PC-3 (cell line): ENCODE data around the gene BCORL1. TPM values are rescaled to one million over a fixed set of nuclear protein-coding genes. Genes with fewer than 3 reads are reported as not detected.

Experiments used
- ATAC-seq: fragments of 200-7000 bp; cut with Tn5 transposase; 2 replicates; pipeline ENCODE4 v1.9.1; 2020; ENCODE audit warnings: mild to moderate bottlenecking, moderate library complexity
- BruUV-seq: library from RNA; stranded (reverse); fragments of 400-500 nt; replicated peaks from 2 replicates; lab custom pipeline; 2021; lab: Mats Ljungman, UMichigan
- CTCF ChIA-PET: fragments of 300-600 bp; sonication (Branson Sonifier 250); formaldehyde crosslinking; loops from one replicate; lab custom pipeline; 2022; ENCODE audit warnings: antibody characterized with exemption; lab: Charles Lee
- POLR2A ChIA-PET: fragments of 300-600 bp; sonication (Branson Sonifier 250); formaldehyde crosslinking; loops from one replicate; lab custom pipeline; 2022; ENCODE audit warnings: antibody characterized with exemption; ENCODE audit not compliant: unreplicated experiment; lab: Charles Lee
- DNase-seq: peaks from one replicate; pipeline ENCODE4 v3.0.0-alpha.2; 2015
- H2AFZ ChIP-seq: fragments of 300-600 bp; sonication (generic); 2 replicates; pipeline ENCODE4 v1.6.0; 2016; ENCODE audit warnings: antibody characterized with exemption, low read length
- H3F3A ChIP-seq: fragments of 300-600 bp; sonication (generic); one replicate; pipeline ENCODE4 v1.6.0; 2017; ENCODE audit warnings: antibody characterized with exemption, low read length, control low read depth, mild to moderate bottlenecking; ENCODE audit not compliant: unreplicated experiment
- H3K27ac ChIP-seq: fragments of 300-600 bp; sonication (generic); 2 replicates; pipeline ENCODE4 v1.5.1; 2016; ENCODE audit warnings: mild to moderate bottlenecking, low read length
- H3K27me3 ChIP-seq: fragments of 300-600 bp; sonication (generic); 2 replicates; pipeline ENCODE4 v1.6.1; 2016; ENCODE audit warnings: low read length, mixed read lengths
- H3K36me3 ChIP-seq: fragments of 300-600 bp; sonication (generic); 2 replicates; pipeline ENCODE4 v1.6.1; 2016; ENCODE audit warnings: low read depth, mixed run types, low read length, mixed read lengths
- H3K4me1 ChIP-seq: fragments of 300-600 bp; sonication (generic); 2 replicates; pipeline ENCODE4 v1.5.1; 2016; ENCODE audit warnings: low read length; ENCODE audit not compliant: insufficient read depth
- H3K4me2 ChIP-seq: fragments of 300-600 bp; sonication (generic); 2 replicates; pipeline ENCODE4 v1.6.0; 2016; ENCODE audit warnings: low read length
- H3K4me3 ChIP-seq: fragments of 300-600 bp; sonication (generic); 2 replicates; pipeline ENCODE4 v1.5.1; 2016; ENCODE audit warnings: mild to moderate bottlenecking, low read length, mixed read lengths
- H3K79me2 ChIP-seq: fragments of 300-600 bp; sonication (generic); 2 replicates; pipeline ENCODE4 v1.6.1; 2017; ENCODE audit warnings: low read length, mixed read lengths
- H3K9ac ChIP-seq: fragments of 300-600 bp; sonication (generic); 2 replicates; pipeline ENCODE4 v1.6.0; 2016; ENCODE audit warnings: mild to moderate bottlenecking, low read length
- H3K9me2 ChIP-seq: fragments of 300-600 bp; sonication (generic); replicated peaks from 2 replicates; pipeline ENCODE4 v1.6.1; 2016; ENCODE audit warnings: mixed run types, low read length, mixed read lengths
- H3K9me3 ChIP-seq: fragments of 300-600 bp; sonication (generic); 2 replicates; pipeline ENCODE4 v1.6.1; 2016; ENCODE audit warnings: low read length, mixed read lengths
- H4K20me1 ChIP-seq: fragments of 300-600 bp; sonication (generic); 2 replicates; pipeline ENCODE4 v1.6.1; 2016; ENCODE audit warnings: low read length, mixed read lengths
- CTCF ChIP-seq: fragments of 300-600 bp; sonication (generic); conservative IDR thresholded peaks from 2 replicates; pipeline ENCODE4 v1.5.1; 2017; ENCODE audit warnings: antibody characterized with exemption, low read depth, mild to moderate bottlenecking, low read length
- EZH2 ChIP-seq: fragments of 300-600 bp; sonication (generic); IDR thresholded peaks from one replicate; pipeline ENCODE4 v1.6.1; 2017; ENCODE audit warnings: antibody characterized with exemption, mild to moderate bottlenecking, low read length; ENCODE audit not compliant: unreplicated experiment
- EZH2phosphoT487 ChIP-seq: fragments of 300-600 bp; sonication (generic); IDR thresholded peaks from 2 replicates; pipeline ENCODE4 v1.6.1; 2018; ENCODE audit warnings: mild to moderate bottlenecking, antibody characterized with exemption, low read length, borderline replicate concordance
- intact Hi-C: fragments of 100-400 bp; cut with micrococcal nuclease; formaldehyde crosslinking; loops from 2 replicates; pipeline ENCODE4 v1.9.0; 2023
- total RNA-seq: library from RNA; depleted of rRNA; stranded (reverse); fragments of >200 nt; gene quantifications from 2 replicates; pipeline ENCODE4 v1.2.3, GENCODE V29; 2014

BCORL1 gene
- total RNA-seq, 1 experiment from 2014 or later, result 3.1 TPM

GRCh38 chrX:130097507-130098209 is 115.2 kb downstream of the BCORL1 start:
- no peak overlapping the region for H3K4me2 ChIP-seq
- no peaks in the 10 kb centered on the region for H3F3A ChIP-seq
- H3K9me3 ChIP-seq, result no peaks in the 10 kb centered on the region
- H3K9me2 ChIP-seq, result no peaks in the 10 kb centered on the region
- no peak overlapping the region for H3K4me3 ChIP-seq
- H3K36me3 ChIP-seq, result no peaks in the 10 kb centered on the region
- ChIA-PET CTCF (no interaction called here), POLR2A (no interaction called here)
- no peaks in the 10 kb centered on the region for H3K27me3 ChIP-seq
- intact Hi-C loops, result no loop called here
- H3K4me1 ChIP-seq, result peaks cover 4% of the 10 kb centered on the region; the same call in 1 of the 2 replicates
- no peak overlapping the region for H2AFZ ChIP-seq
- peaks cover 45% of the 10 kb centered on the region for H3K79me2 ChIP-seq
- no TSS peak for BruUV-seq
- ATAC-seq (no peak; the same call in 1 of the 2 replicates), DNase-seq (no peak)
- TF ChIP-seq EZH2, result no peak
- no peak for TF ChIP-seq CTCF
- TF ChIP-seq EZH2phosphoT487, result no peak
- H3K27ac ChIP-seq, result no peak overlapping the region
- H4K20me1 ChIP-seq, result 0 out of 2 replicates have a peak, but pooled peaks cover 2% of the 10 kb centered on the region
- H3K9ac ChIP-seq, result no peak overlapping the region

DNA sequence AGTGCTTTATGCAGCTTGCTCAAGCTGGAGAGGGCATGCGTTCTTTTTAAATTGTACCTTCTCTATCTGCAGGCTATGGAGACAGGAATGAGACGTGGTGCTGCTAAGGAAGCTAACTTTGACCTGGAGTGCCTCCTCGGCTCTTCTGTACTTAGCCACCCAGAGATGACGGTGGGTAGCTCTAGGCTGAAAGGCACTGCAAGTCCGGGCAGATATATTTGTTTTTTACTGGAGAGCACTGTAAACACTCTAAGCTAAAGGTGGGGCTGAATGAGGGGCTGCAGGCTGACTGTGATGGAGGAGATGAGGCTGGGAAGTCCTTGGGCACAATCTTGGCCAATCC is 115.7 kb downstream of the BCORL1 start:
- H3K4me2 ChIP-seq, result no peak overlapping the region
- POLR2A ChIA-PET, result no interaction called here
- H3K36me3 ChIP-seq, result no peaks in the 10 kb centered on the region
- no peak overlapping the region for H3K9ac ChIP-seq
- peaks cover 4% of the 10 kb centered on the region; the same call in 1 of the 2 replicates for H3K4me1 ChIP-seq
- H3F3A ChIP-seq, result no peaks in the 10 kb centered on the region
- no peaks in the 10 kb centered on the region for H3K9me2 ChIP-seq
- no peak overlapping the region for H3K27ac ChIP-seq
- DNase-seq (no peak), ATAC-seq (no peak)
- H2AFZ ChIP-seq, result no peak overlapping the region
- TF ChIP-seq EZH2, result no peak
- TF ChIP-seq CTCF, result no peak
- no peak for TF ChIP-seq EZH2phosphoT487
- H3K9me3 ChIP-seq, result no peaks in the 10 kb centered on the region
- H3K27me3 ChIP-seq, result no peaks in the 10 kb centered on the region
- intact Hi-C loops, result no loop called here
- no TSS peak for BruUV-seq
- no peak overlapping the region for H3K4me3 ChIP-seq
- CTCF ChIA-PET, result no interaction called here
- H4K20me1 ChIP-seq, result 0 out of 2 replicates have a peak, but pooled peaks cover 2% of the 10 kb centered on the region
- peaks cover 50% of the 10 kb centered on the region for H3K79me2 ChIP-seq

GRCh38 chrX:130100180-130100579 is 117.7 kb downstream of the BCORL1 start:
- ATAC-seq (peak; percentile 27; the same call in 1 of the 2 replicates), DNase-seq (no peak)
- TF ChIP-seq EZH2phosphoT487 (no peak), EZH2 (no peak), CTCF (no peak)
- no TSS peak for BruUV-seq
- Histone ChIP-seq H3K9me3 (no peaks in the 10 kb centered on the region), H3K36me3 (no peaks in the 10 kb centered on the region), H3K79me2 (peaks cover 68% of the 10 kb centered on the region), H3K9ac (no peak overlapping the region), H3K4me1 (peaks cover 4% of the 10 kb centered on the region; the same call in 1 of the 2 replicates), H3K9me2 (no peaks in the 10 kb centered on the region), H3K27me3 (no peaks in the 10 kb centered on the region), H3K27ac (no peak overlapping the region), H3F3A (no peaks in the 10 kb centered on the region), H3K4me3 (no peak overlapping the region), H2AFZ (no peak overlapping the region), H4K20me1 (peaks cover 7% of the 10 kb centered on the region; the same call in 1 of the 2 replicates), H3K4me2 (no peak overlapping the region)
- ChIA-PET POLR2A (no interaction called here), CTCF (no interaction called here)
- intact Hi-C loops, result no loop called here
